HepG2 (cell line): ENCODE measurements around the gene NTM. TPM values are rescaled to one million over a fixed set of nuclear protein-coding genes. Genes with fewer than 3 reads are reported as not detected.

Experiments used
- ATAC-seq: fragments of 200-7000 bp; cut with Tn5 transposase; 3 replicates; pipeline ENCODE4 v1.9.1; 2020; ENCODE audit warnings: mild to moderate bottlenecking, moderate library complexity
- BruUV-seq: library from RNA; stranded (reverse); fragments of 400-500 nt; replicated peaks from 2 replicates; lab custom pipeline; 2021; lab: Mats Ljungman, UMichigan
- CTCF ChIA-PET: fragments of 300-600 bp; formaldehyde crosslinking; extraction: SDS; loops from one replicate; lab custom pipeline; 2021; ENCODE audit warnings: low total read pairs, inconsistent platforms, low intra/inter-chr PET ratio; lab: Yijun Ruan, JAX
- POLR2A ChIA-PET: fragments of 350-600 bp; sonication (Branson Sonifier 250); formaldehyde crosslinking; loops from one replicate; lab custom pipeline; 2020; ENCODE audit warnings: antibody characterized with exemption, inconsistent platforms; lab: Yijun Ruan, JAX
- DNase-seq: peaks from one replicate; pipeline ENCODE4 v3.0.0-alpha.2; 2015; ENCODE audit warnings: low spot score
- FAIRE-seq: peaks from 3 replicates; lab custom pipeline; 2011; peaks lifted over from hg19 to GRCh38; lab: Jason Lieb, UNC
- H2AFZ ChIP-seq: one replicate; pipeline ENCODE4 v1.6.1; 2011; ENCODE audit warnings: low read length, inconsistent platforms
- H3K27ac ChIP-seq: fragments of 300-600 bp; 3 replicates; pipeline ENCODE4 v1.8.0; 2011; ENCODE audit warnings: mixed run types, mild to moderate bottlenecking, mixed read lengths, low read length, inconsistent platforms; ENCODE audit not compliant: insufficient read depth; ENCODE audit errors: extremely low read length
- H3K27me3 ChIP-seq, 2 experiments: fragments of 200-600 bp in 1 of 2; 2 replicates in 1 of 2; 3 replicates in 1 of 2; pipeline versions ENCODE4 v1.6.0 to v1.8.0; 2011; ENCODE audit warnings: low read length in 2 of 2, mild to moderate bottlenecking in 2 of 2, moderate library complexity in 2 of 2, inconsistent platforms in 1 of 2; ENCODE audit not compliant: insufficient read depth in 2 of 2, control insufficient read depth in 1 of 2
- H3K36me3 ChIP-seq, 2 experiments: fragments of 200-600 bp in 1 of 2; replicated peaks in 1 of 2; 2 replicates in 1 of 2; 3 replicates in 1 of 2; pipeline versions ENCODE4 v1.5.1 to v1.8.0; 2011; ENCODE audit warnings: low read length in 2 of 2, inconsistent platforms in 1 of 2; ENCODE audit not compliant: insufficient read depth in 2 of 2, control insufficient read depth in 1 of 2
- H3K4me1 ChIP-seq: 2 replicates; pipeline ENCODE4 v1.5.1; 2012; ENCODE audit warnings: low read length, inconsistent platforms; ENCODE audit not compliant: insufficient read depth
- H3K4me2 ChIP-seq: 2 replicates; pipeline ENCODE4 v1.6.0; 2011; ENCODE audit warnings: low read depth, low read length, inconsistent platforms
- H3K4me3 ChIP-seq, 3 experiments: fragments of 200-600 bp in 1 of 3; sonication (generic), shearing (Covaris generic) in 1 of 3; replicated peaks in 1 of 3; 2 replicates each; pipeline ENCODE4 v1.5.1; 2011 to 2016; ENCODE audit warnings: low read length in 3 of 3, inconsistent platforms in 2 of 3, low read depth in 2 of 3, mild to moderate bottlenecking in 2 of 3, control low read depth in 1 of 3, mixed read lengths in 1 of 3; ENCODE audit not compliant: insufficient read depth in 1 of 3
- H3K79me2 ChIP-seq: one replicate; pipeline ENCODE4 v1.6.1; 2011; ENCODE audit warnings: low read length, inconsistent platforms; ENCODE audit not compliant: insufficient read depth
- H3K9ac ChIP-seq: 2 replicates; pipeline ENCODE4 v1.6.0; 2011; ENCODE audit warnings: mild to moderate bottlenecking, low read depth, low read length, inconsistent platforms; ENCODE audit not compliant: insufficient read depth
- H3K9me3 ChIP-seq: 2 replicates; pipeline ENCODE4 v1.5.1; 2012; ENCODE audit warnings: mild to moderate bottlenecking, low read length
- H4K20me1 ChIP-seq: 2 replicates; pipeline ENCODE4 v1.6.0; 2011; ENCODE audit warnings: inconsistent platforms, mild to moderate bottlenecking, low read length, moderate library complexity; ENCODE audit not compliant: insufficient read depth
- CHD2 ChIP-seq: IDR thresholded peaks from 2 replicates; pipeline ENCODE4 v1.6.1; 2011; ENCODE audit warnings: low read depth, low read length, improper control_type of control experiment
- FOXJ3 ChIP-seq: sonication (generic); formaldehyde crosslinking; IDR thresholded peaks from 2 replicates; pipeline ENCODE4 v1.4.0; 2020; ENCODE audit warnings: missing genetic modification reagents, mild to moderate bottlenecking, borderline replicate concordance
- GLI4 ChIP-seq: sonication (generic); formaldehyde crosslinking; IDR thresholded peaks from 2 replicates; pipeline ENCODE4 v1.5.1; 2020; ENCODE audit warnings: missing genetic modification reagents, mild to moderate bottlenecking, moderate library complexity, borderline replicate concordance
- HBP1 ChIP-seq: IDR thresholded peaks from 2 replicates; pipeline ENCODE4 v1.6.1; 2016; ENCODE audit warnings: low read depth, control low read depth
- HDAC6 ChIP-seq: fragments of 200-600 bp; sonication (generic); IDR thresholded peaks from 2 replicates; pipeline ENCODE4 v1.7.0; 2017; ENCODE audit warnings: mild to moderate bottlenecking, antibody characterized with exemption, low read length, low read depth
- HOXA5 ChIP-seq: sonication (generic); formaldehyde crosslinking; IDR thresholded peaks from 2 replicates; pipeline ENCODE4 v1.4.0; 2020; ENCODE audit warnings: missing genetic modification reagents
- IRF9 ChIP-seq: sonication (generic); formaldehyde crosslinking; IDR thresholded peaks from 2 replicates; pipeline ENCODE4 v1.8.0; 2022; ENCODE audit warnings: missing genetic modification reagents, mild to moderate bottlenecking, borderline replicate concordance
- MBD4 ChIP-seq: IDR thresholded peaks from 2 replicates; pipeline ENCODE4 v1.6.1; 2012; ENCODE audit warnings: low read length, inconsistent platforms, borderline replicate concordance
- REL ChIP-seq: sonication (generic); formaldehyde crosslinking; conservative IDR thresholded peaks from 2 replicates; pipeline ENCODE4 v1.8.0; 2022; ENCODE audit warnings: mild to moderate bottlenecking, missing genetic modification reagents, moderate library complexity
- SAP130 ChIP-seq: IDR thresholded peaks from 2 replicates; pipeline ENCODE4 v1.6.1; 2016; ENCODE audit warnings: low read depth
- ZNF44 ChIP-seq: sonication (generic); formaldehyde crosslinking; IDR thresholded peaks from 2 replicates; pipeline ENCODE4 v1.5.1; 2020; ENCODE audit warnings: mild to moderate bottlenecking, missing genetic modification reagents
- ZNF576 ChIP-seq: sonication (generic); formaldehyde crosslinking; IDR thresholded peaks from 2 replicates; pipeline ENCODE4 v1.4.0; 2020; ENCODE audit warnings: mild to moderate bottlenecking, missing genetic modification reagents
- ZNF816 ChIP-seq: sonication (generic); formaldehyde crosslinking; IDR thresholded peaks from 2 replicates; pipeline ENCODE4 v1.8.0; 2022; ENCODE audit warnings: missing genetic modification reagents, mild to moderate bottlenecking, borderline replicate concordance
- WGBS: methylation state at CpG from one replicate; pipeline ENCODE4 v1.1.6; 2017; ENCODE audit warnings: low lambda C conversion rate; 5-methylcytosine and 5-hydroxymethylcytosine counted together
- in situ Hi-C: cut with HindIII; loops from 2 replicates; pipeline ENCODE4 v1.10.0; 2017; ENCODE audit warnings: low pct_unique_long_range_greater_than_20kb; ENCODE audit not compliant: extremely low pct_ligation_motif_present
- intact Hi-C: fragments of 100-400 bp; cut with micrococcal nuclease; formaldehyde crosslinking; loops from one replicate; pipeline ENCODE4 v1.10.0; 2022; ENCODE audit not compliant: unreplicated experiment
- polyA plus RNA-seq, 8 experiments: library from polyadenylated mRNA; depleted of rRNA in 3 of 8; stranded (reverse) in 7 of 8; unstranded in 1 of 8; fragments of >200 nt; fragmentation: Illumina TruSeq in 4 of 8; extraction: Trizol in 4 of 8; gene quantifications; 2 replicates each; pipeline versions ENCODE4 v1.2.1 to v1.2.3, GENCODE V29; 2011 to 2016; ENCODE audit warnings: low read depth in 4 of 8, missing spikeins in 1 of 8, mixed read lengths in 1 of 8; ENCODE audit not compliant: insufficient read depth in 1 of 8
- total RNA-seq, 5 experiments: library from RNA; depleted of rRNA; stranded (reverse); fragments of >200 nt; fragmentation: Illumina TruSeq; extraction: Trizol; gene quantifications; 2 replicates each; pipeline ENCODE4 v1.2.3, GENCODE V29; 2016; ENCODE audit warnings: low read depth in 1 of 5

NTM gene
- total and polyA plus RNA-seq, 2 of the 13 experiments (the other 11 are each of a cell fraction or from before 2014, with no cell fraction given), result not detected

- TF ChIP-seq HDAC6, result no peak
Observed at GRCh38 chr11:132336781-132337535, 966.5 kb downstream of the NTM start (continued).

- H3K27ac ChIP-seq, result no peak overlapping the region
- FAIRE-seq (no peak), DNase-seq (no peak), ATAC-seq (no peak)
- in situ Hi-C loops, result no loop called here
- no peak overlapping the region for H3K9ac ChIP-seq
- WGBS, result 0% methylated on average over 1 of the region's 2 CpGs
- intact Hi-C loops, result no loop called here
- no peak overlapping the region for H2AFZ ChIP-seq
- H3K4me2 ChIP-seq, result no peak overlapping the region
- no peaks in the 10 kb centered on the region for H3K79me2 ChIP-seq
- POLR2A ChIA-PET, result no interaction called here
- H3K4me3 ChIP-seq, result no peak overlapping the region
- no peak for TF ChIP-seq ZNF576 (CRISPR knock-in tag)
- TF ChIP-seq HOXA5 (CRISPR knock-in tag), result no peak
- TF ChIP-seq ZNF816 (CRISPR knock-in tag), result no peak
- no peak for TF ChIP-seq FOXJ3 (CRISPR knock-in tag)
- TF ChIP-seq REL (CRISPR knock-in tag), result no peak
- no peak for TF ChIP-seq MBD4
- TF ChIP-seq GLI4 (CRISPR knock-in tag), result no peak
- TF ChIP-seq ZNF44 (CRISPR knock-in tag), result no peak
- TF ChIP-seq HBP1 (CRISPR knock-in tag), result no peak
- TF ChIP-seq IRF9 (CRISPR knock-in tag), result no peak
- no peak for TF ChIP-seq CHD2
- no peak for TF ChIP-seq SAP130 (CRISPR knock-in tag)
- CTCF ChIA-PET, result no interaction called here
- BruUV-seq, result no TSS peak
- no peaks in the 10 kb centered on the region for H3K9me3 ChIP-seq
- H3K36me3 ChIP-seq, result no peaks in the 10 kb centered on the region
- H3K4me1 ChIP-seq, result no peaks in the 10 kb centered on the region
- H4K20me1 ChIP-seq, result no peaks in the 10 kb centered on the region
- no peaks in the 10 kb centered on the region for H3K27me3 ChIP-seq
Observed at GRCh38 chr11:132337819-132338416, 967.5 kb downstream of the NTM start.
